GM18520 (cell line): Measurements from ENCODE around the gene SLIT3.
"Not testable (repeated sequence)": the region's sequence is repeated elsewhere in the genome, so short reads cannot be mapped to it uniquely, and the experiment has no call there.

Experiments used
- ATAC-seq: cut with Tn5 transposase; IDR thresholded peaks from one replicate; pipeline ENCODE4 v1.9.1; 2021; ENCODE audit not compliant: unreplicated experiment

SLIT3 gene

GRCh38 chr5:169116961-169117461, 183.9 kb downstream of the SLIT3 start:
- no peak for ATAC-seq

- ATAC-seq = no peak
Measured at GRCh38 chr5:169115461-169116124, 185.3 kb downstream of the SLIT3 start.

GRCh38 chr5:169114466-169115065, 186.4 kb downstream of the SLIT3 start:
- ATAC-seq = no peak

GRCh38 chr5:169112016-169112415, 188.9 kb downstream of the SLIT3 start:
- ATAC-seq = no peak

GRCh38 chr5:169106911-169107706, 193.8 kb downstream of the SLIT3 start:
- ATAC-seq = no peak

GRCh38 chr5:169105582-169105981, 195.4 kb downstream of the SLIT3 start:
- not testable (repeated sequence) for ATAC-seq

- no peak for ATAC-seq
Measured at GRCh38 chr5:169104937-169105494, 195.9 kb downstream of the SLIT3 start.

GRCh38 chr5:169103586-169104181, 197.3 kb downstream of the SLIT3 start:
- ATAC-seq = no peak

- ATAC-seq = no peak
Measured at GRCh38 chr5:169101966-169102365, 199.0 kb downstream of the SLIT3 start.

GRCh38 chr5:169100735-169101075, 200.2 kb downstream of the SLIT3 start:
- ATAC-seq = no peak

GRCh38 chr5:169099801-169100734, 200.9 kb downstream of the SLIT3 start:
- ATAC-seq = no peak

GRCh38 chr5:169098331-169099121, 202.4 kb downstream of the SLIT3 start:
- no peak for ATAC-seq

GRCh38 chr5:169097374-169098326, 203.3 kb downstream of the SLIT3 start:
- ATAC-seq = no peak

GRCh38 chr5:169095976-169096375, 205.0 kb downstream of the SLIT3 start:
- no peak for ATAC-seq

- ATAC-seq = no peak
Measured at GRCh38 chr5:169095410-169095960, 205.5 kb downstream of the SLIT3 start.

- no peak for ATAC-seq
Measured at GRCh38 chr5:169094586-169095409, 206.1 kb downstream of the SLIT3 start.

- no peak for ATAC-seq
Measured at GRCh38 chr5:169091396-169091980, 209.5 kb downstream of the SLIT3 start.
